GM18909 (cell line): ENCODE measurements around the gene SPIN3.
A peak's percentile ranks its signal among the peaks of the same experiment; 100 is the strongest.
"Not testable (repeated sequence)": the region's sequence is repeated elsewhere in the genome, so short reads cannot be mapped to it uniquely, and the experiment has no call there.

ENCODE experiments used
- ATAC-seq: cut with Tn5 transposase; IDR thresholded peaks from one replicate; pipeline ENCODE4 v1.9.1; 2021; ENCODE audit warnings: mild to moderate bottlenecking; ENCODE audit not compliant: unreplicated experiment, poor library complexity

The SPIN3 gene

GRCh38 chrX:56995271-56995994, at the start of gene SPIN3:
TSS of gene SPIN3 (minus strand) at chrX:56995541. CDS start at chrX:56994947, 594 bp downstream.
- ATAC-seq, result peak; percentile 97

- ATAC-seq, result no peak
These were observed 48.9 kb upstream of the SPIN3 start for GRCh38 chrX:57044245-57044644.

- ATAC-seq, result not testable (repeated sequence)
These were observed 41.9 kb upstream of the SPIN3 start for GRCh38 chrX:57037265-57037664.

DNA sequence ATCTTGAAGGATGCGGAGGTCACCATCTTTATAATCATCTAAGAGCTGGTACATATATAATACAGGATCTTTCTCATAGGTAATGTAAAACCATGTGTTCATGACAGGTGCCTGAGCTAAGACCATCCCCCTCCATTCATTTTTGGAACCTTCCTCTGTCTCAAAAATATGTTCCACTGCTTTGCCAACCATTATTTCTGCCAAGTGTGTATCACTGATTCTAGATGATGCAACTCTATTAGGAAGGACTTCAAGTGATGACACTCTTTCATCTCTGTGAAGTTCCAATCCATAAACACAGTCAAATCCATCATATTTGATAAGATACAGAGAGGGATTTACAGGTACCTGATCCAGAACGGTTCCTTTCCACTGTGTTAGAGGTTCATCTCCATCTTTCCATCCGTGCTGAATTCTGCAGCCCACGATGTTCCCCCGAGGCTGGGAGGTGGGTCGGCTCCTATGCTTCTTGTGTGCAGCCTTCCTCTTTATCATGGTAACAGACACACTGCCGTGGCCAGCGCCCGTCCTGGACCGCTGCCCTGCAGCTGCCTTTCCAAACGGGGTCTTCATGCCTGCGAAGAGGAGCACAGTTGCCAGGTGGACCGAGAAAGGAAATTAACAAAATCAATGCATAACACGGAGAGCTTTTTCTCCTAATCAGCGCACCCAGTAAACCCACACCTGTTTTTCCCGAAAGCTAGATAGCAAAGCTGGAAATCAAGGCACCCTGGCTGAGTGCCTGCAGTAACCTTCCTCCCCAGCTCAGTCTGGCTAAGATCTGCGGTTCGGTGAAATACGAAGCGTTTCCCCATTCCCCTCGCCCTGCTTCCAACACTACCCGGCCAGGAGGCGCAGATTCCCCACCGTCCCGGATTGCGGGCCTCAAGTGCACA, 718 bp downstream of the SPIN3 start:
- ATAC-seq, result peak; percentile 25

DNA sequence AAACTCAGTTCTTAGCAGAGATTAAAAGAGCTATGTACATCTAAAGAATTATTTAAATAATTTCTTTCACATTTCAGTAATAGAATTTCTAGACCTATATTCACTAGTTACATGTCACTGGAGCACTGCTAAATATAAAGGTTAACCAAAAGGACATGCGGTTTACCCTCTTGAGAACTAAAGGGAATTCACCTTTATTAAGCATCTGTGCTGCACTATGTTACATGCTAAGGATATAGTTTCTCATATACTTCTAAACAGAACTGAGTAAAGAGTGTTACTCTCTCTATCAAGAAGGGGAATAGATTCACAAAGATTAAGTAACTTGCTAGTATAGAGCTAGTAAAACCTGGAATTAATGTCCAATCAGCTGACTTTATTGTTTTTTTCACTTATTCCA, 7.6 kb downstream of the SPIN3 start:
- no peak for ATAC-seq

DNA sequence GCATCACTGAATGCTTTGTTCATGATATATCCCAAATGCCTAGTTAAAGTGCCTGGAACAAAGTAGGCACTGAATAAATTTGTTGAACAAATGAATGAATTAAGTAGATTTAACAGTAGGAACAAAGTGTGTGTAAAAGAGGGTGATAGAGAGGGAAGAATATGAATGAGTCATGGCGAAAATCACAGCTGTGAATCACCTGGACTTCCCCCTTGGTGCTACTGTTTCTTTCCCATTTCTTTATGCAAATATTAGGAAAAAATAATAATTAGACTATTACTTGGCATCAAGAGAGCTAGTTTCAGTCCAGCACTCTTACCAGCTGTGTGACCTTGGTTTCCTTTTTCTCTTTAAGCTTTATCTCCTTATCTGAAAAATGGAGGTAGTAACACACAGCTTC, 9.2 kb downstream of the SPIN3 start:
- peak; percentile 50 for ATAC-seq

DNA sequence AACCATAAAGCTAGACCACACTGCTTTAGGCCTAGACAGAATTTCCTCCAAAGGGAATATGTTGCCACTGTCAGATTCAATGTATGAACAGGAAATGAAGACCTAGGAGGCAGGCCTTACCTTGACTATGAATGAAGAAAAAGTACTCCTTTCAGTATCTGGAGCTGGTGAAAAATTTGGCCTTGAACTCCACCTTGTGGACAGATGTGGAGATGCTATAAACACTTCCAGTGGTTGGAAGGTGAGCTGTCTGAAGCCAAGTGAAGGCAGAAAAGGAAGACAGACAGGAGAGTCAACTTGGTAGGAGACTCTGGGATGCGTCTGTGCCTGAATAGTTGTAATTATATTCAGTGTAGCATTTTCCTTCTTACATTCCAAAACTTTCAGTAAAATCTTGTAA, 17.2 kb downstream of the SPIN3 start:
- peak; percentile 98 for ATAC-seq

DNA sequence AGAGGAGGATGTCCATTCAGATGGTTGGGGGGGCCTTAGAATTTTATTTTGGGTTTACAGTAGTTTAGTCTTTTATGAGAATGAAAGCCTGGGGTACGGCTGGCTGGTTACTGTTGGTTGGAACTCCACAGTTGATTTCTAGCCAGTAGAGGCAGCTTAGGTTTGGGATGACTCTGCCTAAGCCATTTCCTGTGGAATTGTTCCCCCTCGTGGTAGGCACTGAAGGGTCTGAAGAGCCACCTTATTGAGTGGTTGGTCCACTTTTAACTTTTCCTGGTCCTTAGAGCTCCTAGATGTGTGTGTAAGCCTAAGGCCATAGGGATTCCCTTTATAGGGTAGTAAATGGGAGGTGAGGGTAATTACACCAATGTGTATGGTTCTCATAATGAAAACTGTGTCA, 19.7 kb downstream of the SPIN3 start:
- no peak for ATAC-seq

DNA sequence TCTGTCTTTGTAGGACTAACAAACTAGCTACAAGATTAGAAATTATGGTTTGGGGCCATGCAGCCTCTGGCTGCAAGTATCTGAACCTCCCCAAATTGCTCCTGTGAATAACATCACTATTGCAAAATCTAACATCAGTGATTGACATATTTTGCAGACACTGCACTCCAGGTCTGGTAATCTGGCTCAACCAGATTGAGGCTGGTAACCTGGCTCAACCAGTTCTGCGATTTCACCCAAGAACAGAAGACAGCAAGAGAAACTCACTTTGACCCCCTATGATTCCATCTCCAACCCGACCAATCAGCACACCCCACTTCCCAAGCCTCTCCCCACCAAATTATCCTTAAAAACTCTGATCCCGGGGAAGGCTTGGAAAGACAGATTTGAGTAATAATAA, 20.9 kb downstream of the SPIN3 start:
- ATAC-seq, result no peak

DNA sequence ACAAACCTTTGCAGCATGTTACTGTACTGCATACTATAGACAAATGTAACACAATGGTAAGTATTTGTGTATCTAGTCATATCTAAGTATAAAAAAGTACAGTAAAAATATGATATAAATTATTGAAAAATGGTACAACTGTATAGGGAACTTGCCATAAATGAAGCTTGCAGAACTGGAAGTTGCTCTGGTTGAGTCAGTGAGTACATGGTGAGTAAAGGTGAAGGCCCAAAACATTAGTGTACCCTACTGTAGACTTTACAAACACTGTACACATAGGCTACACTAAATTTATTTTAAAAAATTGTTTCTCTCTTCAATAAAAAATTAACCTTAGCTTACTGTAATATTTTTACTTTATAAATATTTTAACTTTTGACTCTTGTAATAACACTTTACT, 25.8 kb downstream of the SPIN3 start:
- no peak for ATAC-seq

DNA sequence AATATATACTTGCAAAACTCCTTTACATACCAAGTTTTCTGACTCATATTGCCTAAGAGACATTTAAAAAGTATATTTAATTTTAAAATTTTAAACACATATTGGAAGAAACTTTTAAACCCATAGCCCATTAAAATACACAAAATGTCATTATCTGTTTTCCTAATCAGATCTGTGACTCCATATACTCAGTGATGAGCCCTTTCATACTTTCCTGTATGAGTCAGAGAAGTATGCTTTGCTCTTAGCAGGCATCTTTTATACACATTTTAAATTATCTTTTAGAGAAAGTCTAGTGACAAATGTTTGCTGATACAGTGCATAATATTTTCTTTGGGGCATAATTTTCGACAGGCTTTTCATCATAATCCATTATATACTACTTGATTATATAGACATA, 26.4 kb downstream of the SPIN3 start:
- no peak for ATAC-seq

DNA sequence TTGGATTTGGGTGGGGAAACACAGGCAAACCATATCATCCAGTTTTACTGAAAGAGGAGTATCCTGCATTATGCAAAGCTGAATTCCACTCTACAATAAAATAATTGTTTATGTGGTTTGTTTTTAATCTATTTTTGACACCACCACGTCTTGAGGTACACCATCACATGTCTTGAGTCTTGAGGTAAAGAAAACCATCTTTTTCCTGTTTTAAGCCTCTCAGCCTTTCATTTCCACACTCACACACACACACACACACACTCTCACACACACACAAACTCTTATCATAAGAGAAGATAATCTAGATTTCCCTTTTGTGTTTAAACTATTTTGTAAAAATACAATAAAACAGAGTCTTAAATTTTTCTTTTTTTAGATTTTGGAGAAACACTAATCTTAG, 32.0 kb downstream of the SPIN3 start:
- no peak for ATAC-seq

- no peak for ATAC-seq
These were observed 47.6 kb downstream of the SPIN3 start for GRCh38 chrX:56947699-56948098.

DNA sequence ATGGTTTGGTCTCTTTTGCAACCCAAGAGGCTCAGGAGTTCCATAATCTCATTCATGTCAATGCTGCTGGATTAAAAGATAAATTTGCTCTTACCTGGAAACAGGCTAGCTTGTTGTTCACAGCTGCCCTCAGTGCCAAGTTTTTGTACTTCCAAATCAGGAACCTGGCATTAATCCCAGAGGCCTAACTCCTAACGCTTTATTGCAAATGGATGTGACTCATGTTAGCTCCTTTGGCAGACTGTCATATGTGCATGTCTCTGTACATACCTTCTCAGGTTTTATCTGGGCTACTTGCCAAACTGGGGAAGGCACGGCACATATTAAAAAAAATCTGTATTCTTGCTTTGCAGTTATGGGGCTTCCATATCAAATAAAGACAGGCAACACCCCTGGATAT, 49.1 kb downstream of the SPIN3 start:
- ATAC-seq, result not testable (repeated sequence)

GRCh38 chrX:56945226-56945625, 50.1 kb downstream of the SPIN3 start:
- not testable (repeated sequence) for ATAC-seq

GRCh38 chrX:56943264-56943663, 52.1 kb downstream of the SPIN3 start:
- ATAC-seq, result no peak
